ENCODE results near the gene GLDN.

DNA sequence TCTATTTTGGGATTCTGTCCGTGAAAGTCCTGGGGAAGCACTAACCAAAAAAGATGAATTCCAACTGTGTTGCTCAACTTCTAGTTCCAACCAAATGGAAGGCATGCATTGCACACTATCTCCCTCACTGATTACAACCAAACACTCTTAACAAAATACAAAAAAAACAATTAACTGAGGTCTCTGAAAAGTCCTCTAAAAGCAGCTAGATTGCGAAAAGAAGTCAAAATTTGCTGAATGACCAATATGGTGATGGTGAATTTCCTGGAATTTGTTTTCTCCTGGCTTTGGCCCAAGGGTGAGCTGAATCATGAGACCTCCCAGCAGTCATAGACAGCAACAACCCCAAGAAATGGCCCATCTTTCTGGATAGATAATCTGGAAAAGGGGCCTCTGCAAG, 31.4 kb upstream of the GLDN start:
- TF ChIP-seq POLR2AphosphoS5 (IDR thresholded peaks at IDR 0.05) = no peak
- TF ChIP-seq, protein P1, sequence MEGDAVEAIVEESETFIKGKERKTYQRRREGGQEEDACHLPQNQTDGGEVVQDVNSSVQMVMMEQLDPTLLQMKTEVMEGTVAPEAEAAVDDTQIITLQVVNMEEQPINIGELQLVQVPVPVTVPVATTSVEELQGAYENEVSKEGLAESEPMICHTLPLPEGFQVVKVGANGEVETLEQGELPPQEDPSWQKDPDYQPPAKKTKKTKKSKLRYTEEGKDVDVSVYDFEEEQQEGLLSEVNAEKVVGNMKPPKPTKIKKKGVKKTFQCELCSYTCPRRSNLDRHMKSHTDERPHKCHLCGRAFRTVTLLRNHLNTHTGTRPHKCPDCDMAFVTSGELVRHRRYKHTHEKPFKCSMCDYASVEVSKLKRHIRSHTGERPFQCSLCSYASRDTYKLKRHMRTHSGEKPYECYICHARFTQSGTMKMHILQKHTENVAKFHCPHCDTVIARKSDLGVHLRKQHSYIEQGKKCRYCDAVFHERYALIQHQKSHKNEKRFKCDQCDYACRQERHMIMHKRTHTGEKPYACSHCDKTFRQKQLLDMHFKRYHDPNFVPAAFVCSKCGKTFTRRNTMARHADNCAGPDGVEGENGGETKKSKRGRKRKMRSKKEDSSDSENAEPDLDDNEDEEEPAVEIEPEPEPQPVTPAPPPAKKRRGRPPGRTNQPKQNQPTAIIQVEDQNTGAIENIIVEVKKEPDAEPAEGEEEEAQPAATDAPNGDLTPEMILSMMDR (IDR thresholded peaks at IDR 0.05) = no peak

Measured in prostate gland (tissue), 2 donors.